ENCODE results near the gene ATP5ME.
"Not testable (repeated sequence)": the region's sequence is repeated elsewhere in the genome, so short reads cannot be mapped to it uniquely, and the experiment has no call there.

The ATP5ME gene

DNA sequence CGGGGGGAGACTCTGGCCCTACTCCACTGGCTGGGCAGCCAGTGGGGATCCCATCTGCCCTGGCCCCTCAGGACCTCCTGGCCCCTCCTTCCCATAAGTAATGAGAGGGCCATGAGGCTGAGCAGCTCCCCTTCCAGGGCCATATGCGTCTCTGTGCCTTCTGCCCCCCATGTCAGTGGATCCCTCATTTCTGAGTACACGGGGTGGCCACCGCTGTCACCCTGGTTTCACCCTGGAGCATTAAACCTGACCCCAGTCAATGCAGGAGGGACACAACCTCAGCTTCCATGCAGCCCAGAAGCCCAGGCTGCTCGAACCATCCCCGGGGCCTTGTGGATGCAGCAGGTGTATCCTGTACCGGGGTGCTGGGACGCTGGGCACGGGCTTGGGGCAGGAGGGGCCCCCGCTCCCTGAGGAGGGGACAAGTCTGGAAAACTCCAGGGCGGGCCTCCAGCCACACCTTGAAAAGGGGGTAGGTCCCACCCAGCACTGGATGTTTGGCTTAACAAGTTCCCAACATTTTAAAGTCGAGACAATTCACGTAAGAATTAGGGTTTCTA lies 24.2 kb downstream of the ATP5ME start:
- Histone ChIP-seq H3K4me3 (ENCODE audit: low read depth in 1 of 2, low read length in 2 of 2) (no peak overlapping the region), H3K27me3 (ENCODE audit: low read depth, low read length) (no peaks in the 10 kb centered on the region), H3K4me1 (ENCODE audit: control insufficient read depth in 1 of 2, insufficient read depth in 2 of 2, low read length in 2 of 2) (no peaks in the 10 kb centered on the region), H3K27ac (ENCODE audit: low read length) (no peak overlapping the region), H3K36me3 (ENCODE audit: control insufficient read depth in 1 of 2, insufficient read depth in 2 of 2, low read length in 2 of 2) (no peaks in the 10 kb centered on the region), H3K9me3 (ENCODE audit: control insufficient read depth in 1 of 2, low read length in 2 of 2) (no peaks in the 10 kb centered on the region)

DNA sequence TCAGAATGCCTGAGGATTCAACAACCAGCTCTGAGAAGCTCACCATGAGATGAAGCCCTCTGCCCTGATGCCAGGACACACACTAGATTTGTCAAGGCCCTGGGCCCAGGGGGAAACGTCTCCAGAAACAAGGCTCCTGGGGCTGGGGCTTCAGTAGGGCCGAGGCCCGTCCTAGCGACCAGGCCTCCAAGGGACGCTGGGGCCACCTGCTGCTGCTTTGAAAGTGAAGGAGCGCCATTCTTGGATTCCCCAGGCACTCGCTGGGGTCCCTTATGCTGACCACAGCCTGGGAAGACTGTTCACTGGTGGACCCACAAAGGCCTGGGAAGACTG lies 24.8 kb downstream of the ATP5ME start:
- Histone ChIP-seq H3K9me3 (ENCODE audit: control insufficient read depth in 1 of 2, low read length in 2 of 2) (no peaks in the 10 kb centered on the region), H3K27ac (ENCODE audit: low read length) (no peak overlapping the region), H3K27me3 (ENCODE audit: low read depth, low read length) (no peaks in the 10 kb centered on the region), H3K4me3 (ENCODE audit: low read depth in 1 of 2, low read length in 2 of 2) (no peak overlapping the region), H3K36me3 (ENCODE audit: control insufficient read depth in 1 of 2, insufficient read depth in 2 of 2, low read length in 2 of 2) (no peaks in the 10 kb centered on the region), H3K4me1 (ENCODE audit: control insufficient read depth in 1 of 2, insufficient read depth in 2 of 2, low read length in 2 of 2) (no peaks in the 10 kb centered on the region)

DNA sequence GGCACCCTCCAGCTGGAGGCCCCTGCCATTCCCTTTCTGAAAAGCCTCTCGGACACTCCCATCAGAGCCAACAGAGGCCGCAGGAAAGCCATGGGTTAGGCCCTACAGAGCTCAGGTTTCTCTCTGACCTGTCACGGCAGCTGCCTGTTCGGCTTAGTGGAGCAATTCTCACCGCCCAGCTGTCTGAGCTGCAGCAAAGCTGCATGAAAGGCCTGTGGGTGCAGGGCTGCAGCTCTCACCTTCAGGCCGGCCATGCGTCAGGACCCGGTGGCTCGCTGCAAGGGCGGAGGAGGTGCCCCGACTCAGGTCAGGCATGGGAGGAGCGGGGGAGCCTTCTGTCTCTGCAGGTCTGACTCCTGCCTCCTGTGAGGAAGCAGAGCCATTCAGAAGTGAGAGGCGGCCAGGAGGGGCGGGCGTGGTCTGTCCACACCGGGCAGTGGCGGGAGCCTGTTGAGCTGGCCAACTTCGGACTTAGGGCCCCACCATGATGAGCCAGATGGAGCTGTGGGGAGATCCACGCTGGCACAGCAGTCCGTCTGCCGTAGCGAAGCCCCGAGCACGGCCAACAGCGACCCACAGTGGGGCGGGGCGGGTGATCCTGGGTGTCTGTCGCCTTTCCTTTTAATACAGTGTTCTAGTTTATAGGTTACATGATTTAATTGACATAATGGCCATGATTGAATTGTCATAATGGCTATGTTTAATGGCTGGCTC lies 25.3 kb downstream of the ATP5ME start:
- Histone ChIP-seq H3K4me1 (ENCODE audit: control insufficient read depth in 1 of 2, insufficient read depth in 2 of 2, low read length in 2 of 2) (no peaks in the 10 kb centered on the region), H3K27ac (ENCODE audit: low read length) (no peak overlapping the region), H3K36me3 (ENCODE audit: control insufficient read depth in 1 of 2, insufficient read depth in 2 of 2, low read length in 2 of 2) (no peaks in the 10 kb centered on the region), H3K4me3 (ENCODE audit: low read depth in 1 of 2, low read length in 2 of 2) (no peak overlapping the region), H3K9me3 (ENCODE audit: control insufficient read depth in 1 of 2, low read length in 2 of 2) (no peaks in the 10 kb centered on the region), H3K27me3 (ENCODE audit: low read depth, low read length) (no peaks in the 10 kb centered on the region)

DNA sequence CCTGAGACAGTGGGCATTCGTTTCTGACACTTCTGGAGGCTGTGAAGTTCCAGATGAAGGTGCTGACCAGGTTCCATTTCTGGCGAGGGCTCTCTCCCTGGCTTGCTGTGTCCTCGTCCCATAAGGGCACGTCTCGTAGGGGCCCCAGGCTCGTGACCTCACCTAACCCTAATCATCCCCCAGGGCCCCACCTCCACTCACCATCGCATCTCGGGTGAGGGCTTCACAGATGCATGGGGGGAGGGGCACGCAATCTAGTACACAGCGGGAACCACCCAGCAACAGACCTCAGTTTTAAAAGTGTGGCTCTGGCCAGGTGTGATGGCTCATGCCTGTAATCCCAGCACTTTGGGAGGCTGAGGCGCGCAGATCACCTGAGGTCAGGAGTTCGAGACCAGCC lies 26.6 kb downstream of the ATP5ME start:
- no peaks in the 10 kb centered on the region for H3K4me1 ChIP-seq (ENCODE audit: control insufficient read depth in 1 of 2, insufficient read depth in 2 of 2, low read length in 2 of 2)
- H3K27me3 ChIP-seq (ENCODE audit: low read depth, low read length) = no peaks in the 10 kb centered on the region
- no peak overlapping the region for H3K4me3 ChIP-seq (ENCODE audit: low read depth in 1 of 2, low read length in 2 of 2)
- no peaks in the 10 kb centered on the region for H3K36me3 ChIP-seq (ENCODE audit: control insufficient read depth in 1 of 2, insufficient read depth in 2 of 2, low read length in 2 of 2)
- no peak overlapping the region for H3K27ac ChIP-seq (ENCODE audit: low read length)
- no peaks in the 10 kb centered on the region for H3K9me3 ChIP-seq (ENCODE audit: control insufficient read depth in 1 of 2, low read length in 2 of 2)

DNA sequence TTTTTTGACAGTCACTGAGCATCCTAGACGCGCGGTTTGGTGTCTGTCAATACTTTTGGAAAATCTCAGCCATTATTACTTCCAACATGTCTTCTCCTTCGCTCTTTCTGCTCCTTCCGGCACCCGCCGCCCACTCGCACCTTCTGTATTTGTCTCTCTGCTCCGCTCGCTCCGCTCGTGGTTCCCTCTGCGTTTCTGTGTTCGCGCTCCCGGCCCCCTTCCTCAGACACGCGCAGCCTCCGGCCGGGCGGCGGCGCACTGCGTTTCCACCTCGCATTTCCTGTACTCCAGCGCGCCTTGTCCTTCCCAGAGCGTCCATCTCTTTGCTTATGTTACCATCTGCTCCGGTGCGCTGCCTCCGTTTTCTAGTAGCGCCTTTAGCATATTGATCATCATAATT lies 27.6 kb downstream of the ATP5ME start:
- H3K27ac ChIP-seq (ENCODE audit: low read length) = no peak overlapping the region
- H3K4me3 ChIP-seq (ENCODE audit: low read depth in 1 of 2, low read length in 2 of 2) = no peak overlapping the region
- H3K27me3 ChIP-seq (ENCODE audit: low read depth, low read length) = no peaks in the 10 kb centered on the region
- H3K36me3 ChIP-seq (ENCODE audit: control insufficient read depth in 1 of 2, insufficient read depth in 2 of 2, low read length in 2 of 2) = no peaks in the 10 kb centered on the region
- H3K4me1 ChIP-seq (ENCODE audit: control insufficient read depth in 1 of 2, insufficient read depth in 2 of 2, low read length in 2 of 2) = no peaks in the 10 kb centered on the region
- peaks cover 0 to 5% of the 10 kb centered on the region in 2 donors for H3K9me3 ChIP-seq (ENCODE audit: control insufficient read depth in 1 of 2, low read length in 2 of 2)

DNA sequence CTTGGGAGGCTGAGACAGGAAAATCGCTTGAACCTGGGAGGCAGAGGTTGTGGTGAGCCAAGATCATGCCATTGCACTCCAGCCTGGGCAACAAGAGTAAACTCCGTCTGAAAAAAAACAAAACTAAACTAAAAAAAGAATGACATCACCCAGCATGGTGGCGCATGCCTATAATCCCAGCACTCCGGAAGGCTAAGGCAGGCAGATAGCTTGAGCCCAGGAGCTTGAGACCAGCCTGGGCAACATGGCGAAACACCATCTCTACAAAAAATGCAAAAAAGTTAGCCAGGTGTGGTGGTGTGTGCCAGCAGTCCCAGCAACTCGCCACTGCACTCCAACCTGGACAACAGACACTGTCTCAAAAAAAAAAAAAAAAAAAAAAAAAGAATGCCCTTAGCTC lies 31.7 kb downstream of the ATP5ME start:
- not testable (repeated sequence) for H3K36me3 ChIP-seq (ENCODE audit: control insufficient read depth in 1 of 2, insufficient read depth in 2 of 2, low read length in 2 of 2); H3K27me3 ChIP-seq (ENCODE audit: low read depth, low read length); H3K9me3 ChIP-seq (ENCODE audit: control insufficient read depth in 1 of 2, low read length in 2 of 2); H3K4me1 ChIP-seq (ENCODE audit: control insufficient read depth in 1 of 2, insufficient read depth in 2 of 2, low read length in 2 of 2); H3K4me3 ChIP-seq (ENCODE audit: low read depth in 1 of 2, low read length in 2 of 2); H3K27ac ChIP-seq (ENCODE audit: low read length)

DNA sequence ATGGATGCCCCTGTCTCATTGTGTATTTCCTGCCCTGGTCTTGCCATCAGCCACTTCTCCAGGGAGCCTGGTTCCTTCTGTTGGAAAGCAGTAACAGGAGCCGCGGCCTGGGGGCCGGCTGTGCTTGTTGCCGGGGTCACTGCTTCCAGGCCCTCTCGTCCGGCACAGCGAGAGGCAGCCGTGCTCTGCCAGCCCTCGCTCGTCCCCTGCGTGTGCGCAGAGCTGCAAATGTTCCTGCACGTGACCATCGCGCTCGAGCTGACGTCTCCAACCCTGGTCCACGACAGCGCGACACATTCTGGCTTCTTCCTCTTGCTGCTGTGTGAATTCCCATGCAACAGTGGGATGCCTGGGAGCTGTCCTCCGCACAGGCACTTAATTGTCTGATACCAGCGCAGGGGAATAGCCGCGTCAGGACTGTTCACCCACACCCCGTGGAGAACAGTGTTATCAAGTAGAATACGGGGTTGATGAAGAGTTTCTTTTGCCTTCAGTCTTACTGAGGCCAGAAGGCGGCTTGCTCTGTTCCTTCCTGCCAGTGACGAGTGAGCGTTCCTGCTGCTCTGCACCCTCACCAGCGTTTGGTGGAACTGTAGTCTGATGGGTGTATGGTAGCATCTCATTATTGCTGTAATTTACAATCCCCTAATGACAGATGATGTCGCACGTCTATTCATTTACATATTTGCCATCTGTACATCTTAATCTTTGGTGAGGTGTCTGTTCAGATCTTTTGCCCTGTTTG lies 36.4 kb downstream of the ATP5ME start:
- no peaks in the 10 kb centered on the region for H3K36me3 ChIP-seq (ENCODE audit: control insufficient read depth in 1 of 2, insufficient read depth in 2 of 2, low read length in 2 of 2)
- H3K4me3 ChIP-seq (ENCODE audit: low read depth in 1 of 2, low read length in 2 of 2) = no peak overlapping the region
- no peaks in the 10 kb centered on the region for H3K4me1 ChIP-seq (ENCODE audit: control insufficient read depth in 1 of 2, insufficient read depth in 2 of 2, low read length in 2 of 2)
- peaks cover 0 to 5% of the 10 kb centered on the region in 2 donors for H3K9me3 ChIP-seq (ENCODE audit: control insufficient read depth in 1 of 2, low read length in 2 of 2)
- no peak overlapping the region for H3K27ac ChIP-seq (ENCODE audit: low read length)
- no peaks in the 10 kb centered on the region for H3K27me3 ChIP-seq (ENCODE audit: low read depth, low read length)

DNA sequence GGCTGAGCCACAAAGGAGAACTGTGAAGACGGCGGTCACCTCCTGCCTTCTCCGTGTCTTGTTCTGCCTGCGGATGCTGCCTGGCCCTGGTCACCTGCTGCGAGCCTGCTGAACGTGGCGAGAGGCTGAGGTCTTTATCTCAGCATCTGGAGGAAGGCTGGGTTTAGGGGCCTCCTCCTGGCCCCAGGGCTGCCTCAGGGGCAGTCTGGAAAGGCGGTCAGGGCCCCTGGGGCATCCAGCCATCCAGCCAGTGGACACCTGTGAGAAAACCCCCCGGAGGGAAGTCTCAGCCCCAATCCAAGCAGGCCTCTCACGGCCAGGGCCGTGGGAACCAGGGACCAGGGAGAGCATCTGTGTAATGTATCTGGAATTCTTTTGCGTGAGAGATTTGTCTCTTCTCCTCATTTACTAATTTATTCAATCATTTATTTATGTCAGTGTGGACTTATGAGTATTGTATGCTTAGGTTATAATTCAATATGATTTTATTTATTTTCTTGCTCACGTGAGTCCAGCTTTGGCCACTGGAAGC lies 37.4 kb downstream of the ATP5ME start:
- no peak overlapping the region for H3K4me3 ChIP-seq (ENCODE audit: low read depth in 1 of 2, low read length in 2 of 2)
- H3K27me3 ChIP-seq (ENCODE audit: low read depth, low read length) = no peaks in the 10 kb centered on the region
- peaks cover 0 to 9% of the 10 kb centered on the region in 2 donors for H3K9me3 ChIP-seq (ENCODE audit: control insufficient read depth in 1 of 2, low read length in 2 of 2)

DNA sequence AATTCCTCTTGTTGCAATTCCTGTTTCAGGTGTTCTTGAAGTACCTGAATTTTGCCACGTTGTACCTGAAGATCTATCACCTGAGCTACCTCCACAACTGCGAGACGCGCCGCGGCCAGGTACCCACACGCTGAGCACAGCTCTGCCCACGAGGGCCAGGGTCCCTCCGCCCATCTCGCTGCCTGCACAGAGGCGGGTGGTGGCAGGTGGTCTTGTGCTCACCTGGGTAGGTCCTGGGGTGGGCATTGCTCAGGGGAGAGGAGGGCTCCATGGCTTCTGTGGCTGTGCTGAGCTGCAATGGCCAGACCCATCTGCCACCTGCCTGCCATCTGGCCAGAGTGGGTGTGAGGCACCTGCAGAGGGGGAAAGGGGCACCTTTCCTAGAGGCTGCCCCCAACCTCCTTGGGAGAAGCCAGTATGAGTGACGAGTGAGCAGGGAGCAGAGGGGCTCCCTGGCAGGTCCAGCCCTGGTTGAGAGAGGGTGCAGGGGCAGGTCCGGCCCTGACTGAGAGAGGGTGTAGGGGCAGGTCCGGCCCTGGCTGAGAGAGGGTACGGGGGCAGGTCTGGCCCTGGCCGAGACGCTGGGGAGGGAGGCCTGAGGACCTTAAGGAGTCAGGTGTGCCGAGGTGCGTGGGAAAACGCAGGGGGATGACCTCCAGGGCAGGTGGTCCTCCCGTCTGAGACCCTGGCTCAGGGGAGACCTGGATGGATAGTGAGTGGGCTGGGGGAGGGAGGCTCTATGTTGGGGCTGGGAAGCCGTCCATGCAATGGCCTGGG lies 38.0 kb downstream of the ATP5ME start:
- H3K9me3 ChIP-seq (ENCODE audit: control insufficient read depth in 1 of 2, low read length in 2 of 2) = peaks cover 0 to 12% of the 10 kb centered on the region in 2 donors
- H3K27ac ChIP-seq (ENCODE audit: low read length) = no peak overlapping the region
- no peak overlapping the region for H3K4me3 ChIP-seq (ENCODE audit: low read depth in 1 of 2, low read length in 2 of 2)
- H3K27me3 ChIP-seq (ENCODE audit: low read depth, low read length) = no peaks in the 10 kb centered on the region
- H3K4me1 ChIP-seq (ENCODE audit: control insufficient read depth in 1 of 2, insufficient read depth in 2 of 2, low read length in 2 of 2) = no peaks in the 10 kb centered on the region
- no peaks in the 10 kb centered on the region for H3K36me3 ChIP-seq (ENCODE audit: control insufficient read depth in 1 of 2, insufficient read depth in 2 of 2, low read length in 2 of 2)

More for the DNA sequence above, 37.4 kb downstream of the ATP5ME start:
- H3K4me1 ChIP-seq (ENCODE audit: control insufficient read depth in 1 of 2, insufficient read depth in 2 of 2, low read length in 2 of 2) = no peaks in the 10 kb centered on the region
- no peak overlapping the region for H3K27ac ChIP-seq (ENCODE audit: low read length)
- H3K36me3 ChIP-seq (ENCODE audit: control insufficient read depth in 1 of 2, insufficient read depth in 2 of 2, low read length in 2 of 2) = no peaks in the 10 kb centered on the region

DNA sequence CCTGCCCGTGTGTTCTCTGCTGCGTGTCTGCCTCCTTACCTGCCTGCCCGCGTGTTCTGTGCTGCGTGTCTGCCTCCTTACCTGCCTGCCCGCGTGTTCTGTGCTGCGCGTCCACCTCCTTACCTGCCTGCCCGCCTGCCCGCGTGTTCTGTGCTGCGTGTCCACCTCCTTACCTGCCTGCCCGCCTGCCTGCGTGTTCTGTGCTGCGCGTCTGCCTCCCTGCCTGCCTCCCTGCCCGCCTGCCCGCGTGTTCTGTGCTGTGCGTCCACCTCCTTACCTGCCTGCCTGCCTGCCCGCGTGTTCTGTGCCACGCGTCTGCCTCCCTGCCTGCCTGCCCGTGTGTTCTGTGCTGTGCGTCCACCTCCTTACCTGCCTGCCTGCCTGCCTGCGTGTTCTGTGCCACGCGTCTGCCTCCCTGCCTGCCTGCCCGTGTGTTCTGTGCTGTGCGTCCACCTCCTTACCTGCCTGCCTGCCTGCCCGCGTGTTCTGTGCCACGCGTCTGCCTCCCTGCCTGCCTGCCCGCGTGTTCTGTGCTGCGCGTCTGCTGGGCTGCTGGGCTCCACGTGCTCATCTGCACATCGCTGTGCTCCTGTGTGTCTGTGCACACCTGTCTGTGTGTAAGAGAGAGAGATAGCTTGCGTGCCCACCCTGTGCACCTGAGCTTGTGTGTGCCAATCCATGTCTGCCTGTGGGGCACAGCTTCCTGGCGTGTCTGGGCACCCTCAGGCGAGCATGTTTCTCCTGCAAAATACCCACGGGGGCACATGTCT lies 38.8 kb downstream of the ATP5ME start:
- H3K27ac ChIP-seq (ENCODE audit: low read length); H3K27me3 ChIP-seq (ENCODE audit: low read depth, low read length); H3K4me1 ChIP-seq (ENCODE audit: control insufficient read depth in 1 of 2, insufficient read depth in 2 of 2, low read length in 2 of 2); H3K4me3 ChIP-seq (ENCODE audit: low read depth in 1 of 2, low read length in 2 of 2); H3K36me3 ChIP-seq (ENCODE audit: control insufficient read depth in 1 of 2, insufficient read depth in 2 of 2, low read length in 2 of 2): not testable (repeated sequence)
- H3K9me3 ChIP-seq (ENCODE audit: control insufficient read depth in 1 of 2, low read length in 2 of 2) = peaks cover 0 to 12% of the 10 kb centered on the region in 2 donors

Measured in muscle layer of duodenum (tissue), 2 donors.